ENCODE measurements around the gene NARF.
"Not testable (repeated sequence)": the region's sequence is repeated elsewhere in the genome, so short reads cannot be mapped to it uniquely, and the experiment has no call there.

NARF gene

DNA sequence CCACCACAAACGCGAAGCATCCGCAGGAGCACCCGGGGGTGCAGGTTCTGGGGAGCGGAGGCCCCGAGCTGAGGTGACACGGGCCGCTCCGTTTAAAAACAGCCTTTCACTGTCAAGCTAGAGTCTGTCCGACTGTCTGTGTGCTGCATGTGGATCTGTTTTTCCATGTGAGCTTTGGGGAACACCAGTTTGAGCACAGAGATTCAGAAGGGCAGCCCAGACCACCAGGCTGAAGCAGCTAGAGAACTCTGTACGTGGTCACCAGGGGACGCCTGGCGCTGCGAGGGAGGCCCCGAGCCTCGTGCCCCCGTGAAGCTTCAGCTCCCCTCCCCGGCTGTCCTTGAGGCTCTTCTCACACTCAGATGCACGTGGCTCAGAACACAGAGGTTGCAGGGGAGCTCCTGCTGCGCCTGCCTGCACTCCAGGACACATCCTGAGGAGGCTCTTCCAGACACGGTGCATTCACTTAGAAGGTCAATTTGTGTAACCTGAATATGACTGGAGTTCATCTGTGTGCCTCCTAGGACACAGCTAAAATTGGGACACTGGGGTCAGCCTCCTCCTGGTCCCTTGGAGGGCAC, 45.3 kb downstream of the NARF start:
- no peak for DNase-seq

DNA sequence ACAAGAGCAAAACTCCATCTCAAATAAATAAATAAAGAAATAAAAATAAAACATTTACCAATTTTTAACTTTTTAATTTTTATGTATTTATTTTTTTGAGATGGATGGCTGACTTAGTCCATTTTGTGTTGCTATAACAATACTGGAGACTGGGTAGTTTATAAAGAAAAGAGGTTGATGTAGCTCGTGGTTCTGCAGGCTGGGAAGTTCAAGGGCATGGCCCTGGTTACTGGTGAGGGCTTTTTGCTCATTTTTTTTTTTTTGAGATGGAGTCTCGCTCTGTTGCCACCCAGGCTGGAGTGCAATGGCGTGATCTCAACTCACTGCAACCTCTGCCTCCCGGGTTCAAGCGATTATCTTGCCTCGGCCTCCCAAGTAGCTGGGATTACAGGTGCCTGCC, 46.8 kb downstream of the NARF start:
- no peak for DNase-seq

DNA sequence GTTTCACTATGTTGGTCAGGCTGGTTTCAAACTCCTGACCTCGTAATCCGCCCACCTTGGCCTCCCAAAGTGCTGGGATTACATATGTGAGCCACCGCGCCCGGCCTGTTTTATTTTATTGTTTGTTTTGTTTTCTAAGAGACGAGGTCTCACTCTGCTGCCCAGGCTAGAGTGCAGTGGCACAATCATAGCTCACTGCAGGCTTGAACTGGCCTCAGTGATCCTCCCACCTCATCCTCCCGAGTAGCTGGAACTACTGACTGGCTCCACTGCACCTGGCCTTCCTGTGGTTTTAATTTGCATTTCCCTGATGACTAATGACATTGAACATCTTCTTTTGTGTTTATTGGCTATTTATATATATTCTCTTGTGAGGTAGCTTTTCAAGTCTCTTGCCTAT, 47.9 kb downstream of the NARF start:
- not testable (repeated sequence) for DNase-seq

DNA sequence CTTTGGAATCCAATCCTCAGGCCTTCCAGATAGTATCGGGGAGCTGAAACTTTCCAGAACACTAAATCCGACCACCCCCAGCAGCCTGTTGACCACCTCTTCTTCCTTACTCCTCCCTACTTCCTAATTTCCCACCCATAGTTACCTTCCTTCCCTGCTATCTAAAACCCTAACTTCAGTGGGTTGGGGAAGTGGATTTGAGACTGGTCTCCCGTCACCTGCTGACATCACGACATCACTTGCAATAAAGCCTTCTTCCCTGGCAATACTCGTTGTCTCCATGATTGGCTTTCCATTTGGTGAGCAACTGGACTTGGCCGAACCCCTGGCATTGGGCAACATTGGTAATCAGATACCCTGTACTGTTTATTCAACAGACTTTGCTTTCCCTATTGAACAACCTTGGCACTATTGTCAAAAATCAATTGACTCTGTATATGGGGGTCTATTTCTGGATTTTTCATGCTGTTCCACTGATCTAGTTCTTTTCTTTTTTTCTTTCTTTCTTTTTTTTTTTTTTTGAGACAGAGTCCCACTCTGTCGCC, 49.2 kb downstream of the NARF start:
- no peak for DNase-seq

DNA sequence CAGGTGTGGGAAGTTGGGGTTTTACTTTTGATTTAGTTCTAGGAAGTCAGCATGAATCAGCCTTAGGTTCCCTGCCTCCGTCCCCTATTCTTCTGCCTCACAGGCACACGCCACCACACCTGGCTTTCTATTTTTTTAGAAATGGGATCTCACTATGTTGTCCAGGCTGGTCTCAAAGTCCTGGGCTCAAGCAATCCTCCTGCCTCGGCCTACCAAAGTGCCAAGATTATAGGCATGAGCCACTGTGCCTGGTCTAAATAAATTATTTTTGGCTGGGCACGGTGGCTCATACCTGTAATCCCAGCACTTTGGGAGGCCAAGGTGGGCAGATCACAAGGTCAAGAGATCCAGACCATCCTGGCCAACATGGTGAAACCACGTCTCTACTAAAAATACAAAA, 53.1 kb downstream of the NARF start:
- DNase-seq = not testable (repeated sequence)

DNA sequence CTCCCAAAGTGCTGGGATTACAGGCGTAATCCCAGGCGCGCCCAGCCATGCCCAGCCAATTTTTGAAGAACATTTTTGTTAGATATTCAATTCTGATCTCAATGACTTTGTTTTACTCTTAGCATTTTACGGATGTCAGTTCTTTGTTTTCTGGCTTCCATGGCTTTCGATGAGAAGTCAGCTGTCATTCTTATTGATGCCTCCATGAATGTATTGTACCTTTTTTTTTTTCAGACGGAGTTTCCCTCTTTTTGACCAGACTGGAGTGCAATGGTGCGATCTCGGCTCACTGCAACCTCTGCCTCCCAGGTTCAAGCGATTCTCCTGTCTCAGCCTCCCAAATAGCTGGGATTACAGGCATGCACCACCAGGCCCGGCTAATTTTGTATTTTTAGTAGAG, 55.3 kb downstream of the NARF start:
- DNase-seq = not testable (repeated sequence)

DNA sequence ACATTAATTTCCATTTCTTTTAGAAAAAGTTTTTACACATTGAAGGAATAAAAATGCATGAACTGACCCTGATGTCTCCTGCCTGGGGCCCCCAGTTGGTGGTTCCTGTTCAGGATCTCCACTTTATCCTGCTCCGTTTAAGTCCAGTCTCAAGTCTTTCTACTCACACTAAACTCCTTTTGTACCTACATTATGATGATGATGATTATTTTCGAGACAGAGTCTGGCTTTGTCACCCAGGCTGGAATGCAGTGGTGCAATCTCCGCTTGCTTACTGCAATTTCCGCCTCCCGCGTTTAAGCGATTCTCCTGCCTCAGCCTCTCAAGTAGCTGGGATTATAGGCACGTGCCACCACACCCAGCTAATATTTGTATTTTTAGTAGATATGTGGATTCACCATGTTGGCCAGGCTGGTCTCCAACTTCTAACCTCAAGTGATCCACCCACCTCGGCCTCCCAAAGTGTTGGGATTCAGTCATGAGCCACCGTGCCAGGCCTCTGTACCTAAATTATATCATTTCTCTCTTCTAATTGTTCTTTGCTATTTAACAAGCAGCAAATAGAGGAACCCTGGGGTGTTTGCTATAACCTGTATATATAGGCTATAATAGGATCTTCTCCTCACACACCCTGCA, 58.8 kb downstream of the NARF start:
- DNase-seq = no peak

DNA sequence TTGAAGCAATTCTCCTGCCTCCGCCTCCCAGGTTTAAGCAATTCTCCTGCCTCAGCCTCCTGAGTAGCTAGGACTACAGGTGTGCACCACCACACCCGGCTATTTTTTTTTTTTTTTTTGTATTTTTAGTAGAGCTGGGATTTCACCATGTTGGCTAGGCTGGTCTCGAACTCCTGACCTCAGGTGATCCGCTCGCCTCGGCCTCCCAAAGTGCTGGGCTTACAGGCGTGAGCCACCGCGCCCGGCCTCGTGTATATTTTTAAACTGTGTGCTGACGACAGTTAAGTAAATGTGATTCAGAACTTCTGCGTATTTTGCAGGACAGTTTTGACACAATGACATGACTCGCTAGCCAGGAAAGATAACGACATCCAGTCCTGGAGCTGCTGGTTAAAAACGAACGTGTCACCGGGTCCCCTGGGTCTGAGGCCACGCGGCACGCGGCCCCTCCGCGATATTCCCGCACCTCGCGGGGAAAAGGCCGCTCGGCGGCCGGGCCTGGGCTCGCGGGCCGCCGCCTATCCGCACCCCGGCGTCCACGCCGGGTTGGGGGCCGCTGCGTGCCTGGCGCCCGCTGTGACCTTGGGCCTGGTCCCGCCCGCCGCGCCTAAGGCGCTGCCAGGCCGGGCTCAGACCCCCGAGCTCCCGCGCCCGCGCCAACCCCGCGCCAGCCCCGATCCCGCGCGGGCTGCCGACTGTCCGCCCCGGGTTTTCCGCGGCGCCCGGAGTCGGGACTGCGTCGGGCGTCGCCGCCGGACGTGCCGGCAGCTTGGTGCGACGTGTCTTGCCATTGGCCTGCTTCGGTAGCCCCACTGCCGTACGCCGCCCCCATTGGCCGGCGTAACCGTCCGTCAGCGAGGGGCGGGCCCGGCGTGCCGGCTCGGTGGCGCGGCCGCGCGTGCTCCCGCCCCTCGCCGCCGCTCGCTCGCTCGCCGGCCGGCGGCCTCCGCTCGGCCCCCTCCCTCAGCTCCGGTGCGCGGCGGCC, 60.6 kb downstream of the NARF start, which contains the start of gene FOXK2:
Gene FOXK2, plus strand, starts transcription at position 907 of the 985 bp plus-strand sequence. CDS start 157 bp downstream, outside the sequence.
- DNase-seq = peak; percentile 93

DNA sequence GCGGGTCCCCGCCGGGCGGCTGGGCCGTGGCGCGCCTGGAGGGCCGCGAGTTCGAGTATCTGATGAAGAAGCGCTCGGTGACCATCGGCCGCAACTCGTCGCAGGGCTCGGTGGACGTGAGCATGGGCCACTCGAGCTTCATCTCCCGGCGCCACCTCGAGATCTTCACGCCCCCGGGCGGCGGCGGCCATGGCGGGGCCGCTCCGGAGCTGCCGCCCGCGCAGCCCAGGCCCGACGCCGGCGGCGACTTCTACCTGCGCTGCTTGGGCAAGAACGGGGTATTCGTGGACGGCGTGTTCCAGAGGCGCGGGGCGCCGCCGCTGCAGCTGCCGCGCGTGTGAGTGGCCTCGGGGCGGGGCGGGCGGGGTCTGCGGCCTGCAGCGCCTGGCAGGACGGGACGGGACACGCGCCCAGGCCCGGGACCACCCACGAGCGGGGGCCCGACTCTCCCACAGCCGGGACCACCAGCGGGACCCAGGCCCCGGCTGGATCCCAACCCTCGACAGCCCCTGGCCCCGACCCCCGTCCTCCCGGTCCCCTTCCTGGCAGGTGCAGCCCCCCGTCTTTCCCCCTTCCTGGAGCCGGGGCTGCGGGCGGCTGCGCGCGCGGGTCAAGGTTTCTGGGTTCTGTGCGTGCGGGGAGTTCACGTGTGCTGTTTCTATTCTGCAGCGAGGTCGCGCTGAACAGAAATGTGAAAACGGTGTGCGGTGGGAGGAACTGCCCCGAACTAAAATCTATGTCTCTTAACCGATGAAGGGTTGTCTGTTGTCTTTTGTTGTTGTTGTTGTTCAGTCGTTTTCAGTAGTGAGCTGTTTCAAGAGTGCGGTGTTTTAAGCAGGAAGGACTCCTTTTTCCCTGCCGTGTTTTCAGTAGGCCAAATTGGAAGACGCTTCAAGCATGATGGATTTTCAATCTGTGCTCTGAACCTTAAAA, 61.7 kb downstream of the NARF start:
- DNase-seq = no peak

DNA sequence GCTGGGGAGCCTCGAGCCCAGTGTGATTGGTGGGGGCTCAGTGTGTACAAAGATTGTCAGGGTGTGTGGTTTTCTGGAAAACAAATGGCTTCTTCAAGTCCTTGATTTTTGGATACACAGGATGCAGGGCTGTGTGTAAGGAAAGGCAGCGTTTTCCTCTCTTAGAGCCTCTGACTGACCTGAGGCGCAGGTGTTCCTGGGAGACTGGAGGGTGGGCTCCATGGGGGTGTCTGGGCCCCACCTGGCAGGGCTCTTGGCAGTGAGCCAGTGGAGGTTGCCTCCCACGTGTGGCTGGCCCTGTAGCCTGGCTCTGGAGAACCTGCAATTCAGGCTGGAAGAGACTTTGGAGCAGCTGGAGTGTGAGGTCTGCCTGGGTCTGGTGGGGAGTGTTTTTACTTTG, 66.0 kb downstream of the NARF start:
- no peak for DNase-seq

DNA sequence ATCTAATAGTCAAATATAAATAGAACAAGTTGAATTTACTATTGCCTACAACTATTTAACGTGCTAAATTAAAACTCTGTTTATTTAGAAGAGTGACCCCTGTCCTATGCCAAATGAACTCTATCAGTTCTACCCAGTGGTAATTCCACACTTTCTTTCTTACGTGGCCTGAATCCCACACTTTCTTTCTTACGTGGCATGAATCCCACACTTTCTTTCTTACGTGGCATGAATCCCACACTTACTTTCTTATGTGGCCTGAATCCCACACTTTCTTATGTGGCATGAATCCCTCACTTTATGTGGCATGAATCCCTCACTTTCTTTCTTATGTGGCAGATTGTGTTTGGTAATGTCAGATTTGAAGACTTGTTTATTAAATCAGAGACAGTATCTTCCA, 67.2 kb downstream of the NARF start:
- DNase-seq = no peak

DNA sequence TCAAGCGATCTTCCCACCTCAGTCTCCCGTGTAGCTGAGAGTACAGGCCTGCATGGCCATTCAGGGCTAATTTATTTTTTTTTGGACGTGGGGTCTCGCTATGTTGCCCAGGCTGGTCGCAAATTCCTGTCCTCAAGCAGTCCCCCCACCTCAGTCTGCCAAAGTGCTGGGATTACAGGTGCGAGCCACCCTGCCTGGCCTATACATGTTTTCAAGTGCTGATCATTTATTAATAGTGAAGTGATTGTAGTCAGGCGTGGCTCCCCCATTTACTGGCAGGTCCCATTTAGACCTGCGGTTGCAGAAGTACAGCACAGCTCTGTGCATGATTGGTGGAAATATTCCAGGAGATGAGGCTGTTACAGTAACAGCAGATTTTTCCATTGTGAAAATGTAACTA, 69.4 kb downstream of the NARF start:
- DNase-seq = no peak

DNA sequence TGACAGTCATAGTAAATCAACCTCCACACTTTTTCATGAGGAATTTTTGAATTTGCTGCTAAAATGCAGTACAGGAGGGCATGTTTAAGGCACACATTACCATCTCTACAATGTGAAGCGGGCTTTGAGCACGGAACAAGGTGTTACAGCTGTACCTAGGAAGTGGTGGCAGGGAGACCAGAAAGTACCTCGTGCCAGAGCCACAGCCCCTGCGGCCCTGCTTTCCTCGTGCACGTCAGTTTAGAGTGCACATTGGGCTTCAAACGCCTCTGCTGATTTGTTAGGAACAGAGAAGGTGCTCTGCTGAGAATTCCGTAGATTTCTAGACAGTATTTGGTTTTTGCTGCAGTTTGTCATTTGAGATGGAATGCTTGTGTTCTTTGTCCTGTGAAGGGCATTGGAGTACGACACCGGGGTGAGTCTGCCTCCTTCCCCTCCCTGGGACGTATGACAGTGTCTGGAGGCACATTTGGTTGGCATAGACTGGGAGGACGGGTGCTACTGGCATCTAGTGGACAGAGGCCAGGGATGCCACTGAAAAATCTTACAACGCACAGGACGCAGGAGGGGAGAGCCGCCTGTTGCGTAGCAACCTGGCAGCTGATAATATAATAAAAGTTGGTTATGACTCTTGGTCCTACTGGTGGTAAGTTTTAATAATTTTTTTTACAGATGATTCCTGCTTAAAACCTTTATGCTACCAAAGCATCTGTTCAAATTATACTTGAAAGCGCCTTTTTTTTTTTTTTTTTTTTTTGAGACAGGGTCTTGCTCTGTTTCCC, 70.1 kb downstream of the NARF start:
- DNase-seq = peak; percentile 53

DNA sequence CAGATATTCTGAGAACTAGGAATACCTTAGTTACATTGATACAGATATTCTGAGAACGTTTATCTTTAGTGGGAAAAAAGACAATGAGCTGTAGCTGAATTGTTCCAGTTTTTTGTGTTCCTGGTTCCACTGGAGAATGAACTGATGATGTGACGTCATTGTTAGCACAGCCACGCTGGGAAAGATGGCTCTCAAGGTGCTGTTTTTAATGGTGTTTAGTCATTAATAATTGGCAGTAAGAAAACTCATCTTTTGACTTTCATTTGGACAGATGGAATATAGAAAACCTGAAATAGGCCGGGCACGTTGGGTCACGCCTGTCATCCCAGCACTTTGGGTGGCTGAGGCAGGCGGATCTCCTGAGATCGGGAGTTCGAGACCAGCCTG, 71.4 kb downstream of the NARF start:
- DNase-seq = no peak

DNA sequence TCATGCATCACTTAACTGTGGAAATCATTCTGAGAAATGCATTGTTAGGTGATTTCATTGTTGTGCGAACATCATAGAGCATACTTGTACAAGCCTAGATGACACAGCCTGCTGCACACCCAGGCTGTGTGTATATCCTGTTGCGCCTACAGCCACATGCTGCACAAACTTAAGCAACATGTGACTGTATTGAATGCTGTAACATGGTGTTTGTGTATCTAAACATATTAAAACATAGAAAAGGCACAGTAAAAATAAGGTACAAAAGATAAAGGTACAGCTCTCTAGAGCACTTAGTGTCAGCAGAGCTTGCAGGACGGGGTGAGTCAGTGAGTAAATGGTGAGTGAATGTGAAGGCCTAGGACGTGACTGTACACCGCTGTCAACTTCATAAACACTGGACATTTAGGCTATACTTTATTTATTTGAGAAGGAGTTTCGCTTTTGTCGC, 72.9 kb downstream of the NARF start:
- no peak for DNase-seq

DNA sequence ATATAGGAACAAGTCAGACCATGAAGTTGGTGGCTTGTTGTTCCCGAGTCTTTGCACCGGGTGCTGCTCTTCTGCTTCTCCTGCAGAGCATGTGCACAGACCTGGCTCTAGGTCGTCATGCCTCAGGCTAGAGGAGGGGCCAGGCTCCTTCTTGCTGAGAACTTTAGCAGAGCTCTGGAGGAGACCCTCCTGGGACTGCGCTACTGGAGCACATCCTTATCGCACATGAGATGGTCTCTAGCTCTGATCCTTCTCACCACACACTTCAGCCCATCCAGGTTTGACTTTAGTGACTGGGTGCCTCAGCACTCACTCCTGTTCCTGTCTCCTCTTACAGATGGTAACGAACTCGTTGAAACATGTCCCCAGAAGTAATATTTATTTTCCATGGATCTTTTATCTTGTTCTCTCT, 75.9 kb downstream of the NARF start:
- no peak for DNase-seq

DNA sequence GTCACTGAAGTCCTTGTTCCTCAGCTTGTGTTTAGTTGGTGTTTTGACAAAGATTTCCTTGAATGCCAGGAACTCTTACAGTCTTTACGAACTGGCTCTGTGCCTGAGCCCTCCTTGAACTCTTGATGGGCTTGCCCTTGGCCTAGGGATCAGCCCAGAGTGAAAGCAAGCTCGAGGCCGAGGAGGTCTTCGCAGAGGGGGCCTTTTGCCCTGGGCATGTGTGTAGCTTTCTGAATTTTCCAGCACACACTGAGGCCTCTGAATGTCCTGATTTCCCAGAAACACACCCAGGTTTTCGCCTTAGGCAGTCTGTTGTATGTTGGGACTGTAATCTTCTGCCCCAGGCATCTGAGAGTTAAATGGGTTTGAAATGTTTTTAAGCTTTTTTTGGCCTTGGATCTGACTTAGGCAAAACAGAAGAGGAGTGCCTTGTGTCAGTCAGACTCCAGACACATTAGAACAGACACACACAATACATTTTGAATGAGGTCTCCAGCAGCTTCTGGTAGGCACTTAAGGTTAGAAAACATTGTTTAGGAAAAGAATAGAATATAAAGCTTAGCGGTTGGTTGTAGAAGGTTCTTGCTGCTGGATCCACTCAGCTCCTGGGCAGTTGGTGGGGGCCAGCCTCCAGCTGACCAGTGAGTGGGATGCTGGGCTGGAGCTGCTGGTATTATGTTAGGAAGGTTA, 78.1 kb downstream of the NARF start:
- no peak for DNase-seq

DNA sequence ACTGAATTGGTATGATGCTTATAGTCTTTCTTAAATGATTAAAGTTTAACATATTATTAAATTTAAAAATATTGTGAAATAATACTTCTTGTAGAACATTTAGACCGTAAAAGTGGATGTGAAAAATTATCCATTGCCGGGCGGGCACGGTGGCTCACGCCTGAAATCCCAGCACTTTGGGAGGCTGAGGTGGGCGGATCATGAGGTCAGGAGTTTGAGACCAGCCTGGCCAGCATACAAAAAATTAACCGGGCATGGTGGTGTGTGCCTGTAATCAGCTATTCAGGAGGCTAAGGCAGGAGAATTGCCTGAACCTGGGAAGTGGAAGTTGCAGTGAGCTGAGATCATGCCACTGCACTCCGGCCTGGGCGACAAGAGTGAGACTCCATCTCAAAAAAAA, 78.7 kb downstream of the NARF start:
- not testable (repeated sequence) for DNase-seq

DNA sequence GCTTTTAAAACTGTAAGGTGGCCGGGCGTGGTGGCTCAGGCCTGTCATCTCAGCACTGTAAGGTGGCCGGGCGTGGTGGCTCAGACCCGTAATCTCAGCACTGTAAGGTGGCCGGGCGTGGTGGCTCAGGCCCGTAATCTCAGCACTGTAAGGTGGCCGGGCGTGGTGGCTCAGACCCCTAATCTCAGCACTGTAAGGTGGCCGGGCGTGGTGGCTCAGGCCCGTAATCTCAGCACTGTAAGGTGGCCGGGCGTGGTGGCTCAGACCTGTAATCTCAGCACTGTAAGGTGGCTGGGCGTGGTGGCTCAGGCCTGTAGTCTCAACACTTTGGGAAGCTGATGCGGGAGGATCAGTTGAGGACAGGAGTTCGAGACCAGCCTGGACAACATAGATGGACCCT, 80.5 kb downstream of the NARF start:
- DNase-seq = not testable (repeated sequence)
